ENCODE results near the gene SGK1.

SGK1 gene

GRCh38 chr6:134122775-134123174, 195.1 kb downstream of the SGK1 start:
- no peak overlapping the region for H3K4me3 ChIP-seq (replicated peaks in 1 of 2; ENCODE audit: low read depth in 2 of 2, low read length in 2 of 2)
- DNase-seq (ENCODE audit: low read depth in 2 of 2) = no peak
- TF ChIP-seq, protein P1, sequence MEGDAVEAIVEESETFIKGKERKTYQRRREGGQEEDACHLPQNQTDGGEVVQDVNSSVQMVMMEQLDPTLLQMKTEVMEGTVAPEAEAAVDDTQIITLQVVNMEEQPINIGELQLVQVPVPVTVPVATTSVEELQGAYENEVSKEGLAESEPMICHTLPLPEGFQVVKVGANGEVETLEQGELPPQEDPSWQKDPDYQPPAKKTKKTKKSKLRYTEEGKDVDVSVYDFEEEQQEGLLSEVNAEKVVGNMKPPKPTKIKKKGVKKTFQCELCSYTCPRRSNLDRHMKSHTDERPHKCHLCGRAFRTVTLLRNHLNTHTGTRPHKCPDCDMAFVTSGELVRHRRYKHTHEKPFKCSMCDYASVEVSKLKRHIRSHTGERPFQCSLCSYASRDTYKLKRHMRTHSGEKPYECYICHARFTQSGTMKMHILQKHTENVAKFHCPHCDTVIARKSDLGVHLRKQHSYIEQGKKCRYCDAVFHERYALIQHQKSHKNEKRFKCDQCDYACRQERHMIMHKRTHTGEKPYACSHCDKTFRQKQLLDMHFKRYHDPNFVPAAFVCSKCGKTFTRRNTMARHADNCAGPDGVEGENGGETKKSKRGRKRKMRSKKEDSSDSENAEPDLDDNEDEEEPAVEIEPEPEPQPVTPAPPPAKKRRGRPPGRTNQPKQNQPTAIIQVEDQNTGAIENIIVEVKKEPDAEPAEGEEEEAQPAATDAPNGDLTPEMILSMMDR (IDR thresholded peaks at IDR 0.05; ENCODE audit: low read depth, low read length) = no peak

DNA sequence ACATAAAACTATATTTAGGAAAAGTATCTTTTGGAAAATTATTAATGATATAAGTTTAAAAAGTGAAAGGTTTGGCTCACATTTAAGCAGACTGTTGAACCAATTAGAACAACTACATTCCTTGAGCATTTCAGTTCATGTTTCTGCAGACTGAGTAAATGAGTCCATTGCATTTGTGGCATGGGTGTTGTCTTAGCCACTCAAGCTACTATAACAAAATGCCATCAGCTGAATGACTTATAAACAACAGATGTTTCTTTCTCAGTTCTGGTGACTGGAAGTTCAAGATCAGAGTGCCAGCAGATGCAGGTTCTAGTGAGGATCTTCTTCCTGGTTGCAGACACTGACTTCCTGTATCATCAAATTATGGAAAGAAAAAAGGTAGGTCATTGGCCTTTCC, 198.4 kb downstream of the SGK1 start:
- DNase-seq (ENCODE audit: low read depth in 2 of 2) = no peak
- no peak overlapping the region for H3K4me3 ChIP-seq (replicated peaks in 1 of 2; ENCODE audit: low read depth in 2 of 2, low read length in 2 of 2)
- TF ChIP-seq, protein P1 (IDR thresholded peaks at IDR 0.05; ENCODE audit: low read depth, low read length) = no peak

Data from cardiac fibroblast (primary cell).